GM18870 (cell line): ENCODE results near the gene KIAA1671.
A peak's percentile ranks its signal among the peaks of the same experiment; 100 is the strongest.

Experiments
- ATAC-seq: cut with Tn5 transposase; IDR thresholded peaks from one replicate; pipeline ENCODE4 v1.9.1; 2021; ENCODE audit warnings: moderate library complexity; ENCODE audit not compliant: unreplicated experiment

Gene KIAA1671

DNA sequence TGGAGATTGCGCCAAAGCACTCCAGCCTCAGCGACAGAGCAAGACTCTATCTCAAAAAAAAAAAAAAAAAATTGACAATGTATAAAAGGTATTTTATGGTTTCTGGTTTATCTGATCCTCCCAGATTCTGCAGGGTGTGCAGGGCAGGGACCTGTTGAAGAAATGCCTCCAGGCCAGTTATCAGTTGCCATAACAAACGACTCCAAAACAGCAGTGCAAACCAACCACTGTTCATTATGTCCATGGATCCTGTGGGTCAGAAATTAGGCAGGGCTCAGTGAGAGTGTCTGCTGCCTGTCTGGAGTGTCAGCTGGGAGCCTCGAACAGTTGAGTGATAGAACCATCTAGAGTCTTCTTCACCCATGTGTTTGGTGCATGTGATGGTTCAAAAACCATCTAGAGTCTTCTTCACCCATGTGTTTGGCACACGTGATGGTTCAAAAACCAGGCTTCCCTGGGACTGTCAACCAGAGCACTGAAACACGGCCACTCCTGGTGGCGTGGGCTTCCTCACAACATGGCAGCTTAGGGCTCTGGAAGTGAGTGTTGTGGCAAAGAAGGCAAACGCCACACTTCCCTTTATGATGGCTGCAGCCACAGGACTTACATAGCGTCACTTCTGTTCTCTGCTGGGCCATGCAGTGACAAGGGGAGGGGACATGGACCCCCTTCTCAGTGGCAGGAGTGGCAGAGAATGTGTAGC lies 132.0 kb downstream of the KIAA1671 start:
- no peak for ATAC-seq

DNA sequence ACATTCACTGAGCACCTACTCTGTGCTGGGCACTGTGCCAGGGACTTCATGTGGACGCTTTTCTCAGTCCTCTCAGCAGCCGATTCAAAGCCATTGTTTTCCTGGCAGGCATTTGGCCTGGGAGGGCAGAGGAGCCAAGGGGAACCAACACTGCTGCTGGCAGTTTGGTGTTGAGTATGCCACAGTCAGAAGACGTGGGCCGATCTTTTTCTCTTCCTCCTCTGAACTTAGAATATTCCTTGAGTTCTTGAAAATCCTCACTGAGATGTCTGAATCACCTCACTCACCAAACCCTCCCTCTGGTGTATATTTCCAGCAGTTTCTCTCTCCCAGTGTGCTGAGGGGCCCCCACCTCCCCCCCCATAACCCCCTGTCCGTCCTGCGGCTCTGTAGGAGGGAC lies 132.6 kb downstream of the KIAA1671 start:
- ATAC-seq, result no peak

DNA sequence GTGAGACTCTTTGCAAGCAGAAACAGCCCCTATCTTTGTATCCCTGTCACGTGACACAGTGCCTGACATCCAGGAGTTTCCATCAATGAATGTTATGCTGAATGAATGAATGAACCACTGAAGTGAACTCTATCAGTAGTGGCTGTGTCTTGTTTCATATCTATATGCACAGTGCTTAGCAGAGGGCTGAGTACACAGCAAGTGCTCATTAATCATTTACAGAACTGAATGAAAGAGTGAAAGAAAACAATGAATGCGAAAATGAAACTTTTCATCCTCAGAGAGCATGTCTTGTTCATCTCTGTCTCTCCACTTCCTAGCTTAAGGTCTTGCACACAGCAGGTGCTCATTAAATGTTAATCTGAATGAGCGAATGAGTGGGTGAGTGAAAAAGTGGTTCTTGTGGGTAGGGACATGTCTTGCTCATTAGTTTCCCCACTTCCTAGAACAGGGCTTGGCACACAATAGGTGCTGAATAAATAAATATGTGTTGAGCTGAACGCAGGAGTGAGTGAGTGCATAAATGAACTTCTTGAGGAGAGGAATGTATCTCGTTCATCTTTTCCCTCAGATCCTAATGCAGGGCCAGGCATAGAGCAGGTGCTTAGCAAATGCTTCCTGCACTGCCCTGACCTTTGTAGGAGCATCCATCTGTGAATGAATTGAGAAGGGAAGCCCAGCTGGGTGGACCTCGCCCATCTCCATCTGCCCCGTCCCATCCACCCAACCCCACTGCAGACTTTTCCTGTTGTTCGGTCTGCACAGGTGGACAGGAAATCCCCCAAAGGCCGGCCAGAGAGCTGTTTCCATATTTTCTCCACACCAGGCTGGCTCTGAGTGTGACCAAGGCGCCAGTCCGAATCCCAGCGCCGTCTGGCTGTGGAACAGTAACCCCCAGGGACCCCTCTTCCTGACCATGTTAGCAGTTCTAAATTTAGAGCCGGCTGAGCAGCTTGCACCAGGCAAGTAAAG lies 133.7 kb downstream of the KIAA1671 start:
- peak; percentile 90 for ATAC-seq

DNA sequence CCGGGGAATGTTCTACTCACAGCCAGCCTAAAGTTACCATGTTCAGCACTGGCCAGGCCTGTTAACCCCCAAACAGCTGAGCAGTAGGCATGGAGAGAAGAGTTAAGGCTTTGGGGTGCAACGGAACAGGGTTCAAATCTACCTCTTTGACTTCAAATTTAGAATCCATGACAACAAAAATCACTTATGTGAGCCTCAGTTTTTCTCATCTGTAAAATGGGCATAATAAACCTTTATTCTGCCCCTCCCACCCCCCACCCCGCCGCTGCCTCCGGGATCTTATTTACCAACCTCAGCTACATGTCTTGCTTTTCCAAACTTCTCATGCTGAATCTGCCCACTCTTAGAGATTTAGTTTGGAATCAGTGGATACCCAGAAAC lies 134.4 kb downstream of the KIAA1671 start:
- ATAC-seq, result no peak

DNA sequence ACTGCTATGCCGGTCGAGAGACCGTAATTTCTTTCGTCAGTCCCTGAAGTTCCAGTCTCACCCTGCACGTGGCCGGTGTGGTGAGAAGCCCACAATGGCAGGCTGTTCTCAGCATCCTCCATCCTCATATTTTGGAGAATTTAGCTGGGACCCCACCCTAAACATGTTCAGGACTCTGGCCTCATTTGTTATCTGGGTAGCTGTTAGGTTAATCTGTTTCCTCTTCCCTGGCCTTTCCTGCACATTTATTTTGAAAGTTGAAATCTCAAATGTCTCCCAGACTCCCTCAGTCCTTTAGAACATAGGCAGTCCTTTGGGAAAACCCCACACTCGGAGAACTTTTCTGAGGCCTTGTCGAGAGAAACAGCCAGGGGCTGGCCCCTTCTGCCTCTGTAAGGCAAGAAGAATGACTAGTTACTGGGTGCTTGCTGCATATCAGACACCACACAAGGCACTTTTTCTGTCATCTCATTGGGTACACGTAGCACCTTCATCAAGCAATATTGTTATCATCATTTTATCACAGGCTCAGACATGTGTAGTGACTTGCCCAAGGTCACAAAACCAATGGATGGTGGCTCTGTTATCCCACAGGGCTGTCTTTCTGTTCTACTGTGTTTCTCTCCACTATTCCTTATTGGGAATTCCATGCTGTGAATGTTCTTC lies 137.8 kb downstream of the KIAA1671 start:
- ATAC-seq, result no peak

DNA sequence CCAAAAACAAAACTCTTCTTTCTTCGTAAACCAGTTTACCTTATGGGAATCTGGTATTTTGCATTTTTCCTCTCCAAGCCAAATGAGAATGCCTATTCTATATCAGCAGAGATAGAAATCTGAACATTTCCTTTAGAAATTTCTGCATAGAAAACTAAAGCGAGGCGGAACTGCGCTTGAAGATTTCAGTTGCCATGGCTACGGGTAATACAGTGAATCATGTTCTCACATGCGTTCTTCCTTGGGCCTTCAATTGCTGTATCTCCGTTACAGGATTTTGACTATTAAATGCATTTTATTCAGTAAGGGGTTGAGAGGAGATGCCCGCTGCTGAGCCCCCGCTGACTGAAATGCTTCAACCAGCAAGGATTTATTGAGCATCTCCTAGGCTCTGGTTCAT lies 138.9 kb downstream of the KIAA1671 start:
- ATAC-seq, result no peak

DNA sequence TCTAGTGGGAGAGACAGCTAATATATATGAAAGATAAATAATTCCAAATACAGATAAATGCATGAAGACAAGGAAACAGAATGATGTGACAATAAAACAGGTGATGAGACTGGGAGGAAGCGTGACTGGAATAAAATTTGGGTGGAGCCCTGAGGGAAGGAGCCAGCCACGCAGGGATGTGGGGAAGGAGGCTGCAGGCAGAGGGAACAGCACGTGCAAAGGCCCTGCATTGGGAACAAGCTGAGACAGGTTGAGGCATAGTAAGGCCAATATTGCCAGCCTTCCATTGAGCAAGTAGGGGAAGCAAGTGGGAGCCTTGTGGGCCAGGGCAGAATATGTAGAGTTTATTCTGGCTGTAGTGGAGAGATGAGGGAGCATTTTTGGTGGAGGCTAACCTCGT lies 139.6 kb downstream of the KIAA1671 start:
- ATAC-seq, result no peak

DNA sequence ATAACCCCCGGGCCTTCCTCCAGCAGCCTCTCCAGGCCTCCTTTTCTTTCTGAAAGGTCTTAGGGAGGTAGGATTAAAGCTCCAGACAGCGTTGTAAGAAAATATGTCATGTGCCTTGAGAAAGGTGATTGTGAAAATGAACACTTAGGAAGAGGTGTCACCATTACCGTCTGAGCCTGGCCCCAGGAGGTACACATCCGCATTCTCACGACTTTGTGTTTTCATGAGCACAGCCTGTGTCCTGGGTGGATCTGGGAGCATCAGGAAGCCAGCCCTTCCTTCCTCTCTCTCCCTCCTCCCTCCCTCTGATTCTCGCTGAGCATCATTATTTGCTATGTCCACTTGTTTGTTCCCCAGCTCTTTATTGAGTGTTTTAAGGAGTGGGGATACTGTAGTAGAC lies 142.1 kb downstream of the KIAA1671 start:
- no peak for ATAC-seq

DNA sequence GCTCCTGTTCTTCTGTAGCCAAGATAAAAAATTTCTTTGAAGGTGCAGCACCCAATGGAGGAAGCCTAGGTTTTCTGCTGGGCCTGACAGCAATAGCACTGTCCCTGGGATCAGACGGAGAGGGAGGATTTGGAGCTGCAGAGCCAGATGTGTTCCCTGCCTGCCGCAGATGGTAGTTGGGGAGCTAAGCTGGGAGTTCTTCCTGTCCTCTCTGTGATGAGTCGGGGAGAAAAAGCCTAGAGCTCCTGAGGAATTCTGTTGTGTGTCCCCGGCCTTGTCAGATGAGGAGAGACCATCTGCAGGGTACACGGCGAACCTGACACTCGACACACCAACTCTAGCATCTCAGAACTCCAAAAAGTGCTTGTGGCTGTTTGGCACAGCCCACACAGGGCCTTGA lies 143.4 kb downstream of the KIAA1671 start:
- ATAC-seq, result no peak

DNA sequence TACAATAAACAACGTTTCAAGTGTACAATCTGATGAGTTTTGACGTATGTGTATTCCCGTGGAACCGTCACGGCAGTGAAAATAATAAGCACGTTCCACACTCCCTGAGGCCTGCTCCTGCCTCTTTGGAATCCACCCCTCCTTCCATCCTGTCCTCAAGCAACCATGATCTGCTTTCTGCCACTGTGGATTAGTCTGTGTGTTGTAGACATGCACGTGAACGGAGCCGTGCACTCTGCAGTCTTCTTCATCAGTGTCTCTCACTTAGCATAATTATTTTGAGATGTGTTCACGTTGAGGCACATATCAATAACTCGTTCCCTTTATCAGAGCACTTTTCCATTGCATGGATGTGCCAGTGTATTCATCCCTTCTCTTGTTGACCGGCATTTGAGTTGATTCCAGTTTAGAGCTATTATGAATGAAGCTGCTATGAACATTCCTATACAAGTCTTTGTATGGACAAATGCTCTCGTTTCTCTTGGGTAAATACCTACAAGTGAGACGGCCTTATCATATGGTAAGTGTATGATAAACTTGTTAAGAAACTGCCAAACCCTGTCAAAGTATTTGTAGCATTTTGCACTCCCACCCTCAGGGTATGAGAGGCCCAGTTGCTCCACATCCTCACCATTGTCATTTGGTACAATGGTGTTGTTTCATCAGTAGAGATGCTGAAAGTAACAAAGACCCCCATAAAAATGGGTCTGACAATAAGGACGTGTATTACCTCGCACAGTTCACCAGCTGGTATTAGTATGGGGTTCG lies 144.3 kb downstream of the KIAA1671 start:
- ATAC-seq, result no peak

DNA sequence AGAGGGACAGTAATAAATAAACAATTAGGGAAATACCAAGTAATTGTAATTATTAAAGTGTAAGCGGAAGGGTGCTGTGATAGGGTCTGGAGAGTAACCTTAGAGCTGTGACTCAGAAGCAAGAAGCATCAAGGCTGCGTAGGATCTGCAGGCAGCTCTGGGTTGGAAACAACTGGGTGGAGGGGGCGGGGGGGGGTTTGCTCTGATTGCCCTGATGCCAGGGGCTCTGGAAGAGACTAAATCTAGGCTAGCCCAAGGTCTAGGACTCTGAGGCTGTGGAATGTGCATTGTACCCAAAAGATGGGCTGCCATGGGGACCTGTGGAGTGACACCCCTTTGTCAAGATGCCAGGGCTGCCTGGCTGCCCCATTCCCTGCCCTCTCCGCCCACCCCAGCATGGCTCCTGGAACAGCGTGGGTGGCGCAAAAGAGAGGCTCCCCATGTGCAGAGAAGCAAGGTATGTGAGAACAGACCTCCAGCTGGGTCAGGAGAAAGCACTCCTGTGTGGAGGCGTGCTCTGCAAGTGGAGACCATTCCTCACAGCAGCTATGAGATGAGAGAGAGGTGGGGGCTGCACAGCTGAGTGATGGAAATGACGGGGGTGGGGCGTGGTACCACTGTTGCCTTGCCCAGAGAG lies 146.0 kb downstream of the KIAA1671 start:
- no peak for ATAC-seq

DNA sequence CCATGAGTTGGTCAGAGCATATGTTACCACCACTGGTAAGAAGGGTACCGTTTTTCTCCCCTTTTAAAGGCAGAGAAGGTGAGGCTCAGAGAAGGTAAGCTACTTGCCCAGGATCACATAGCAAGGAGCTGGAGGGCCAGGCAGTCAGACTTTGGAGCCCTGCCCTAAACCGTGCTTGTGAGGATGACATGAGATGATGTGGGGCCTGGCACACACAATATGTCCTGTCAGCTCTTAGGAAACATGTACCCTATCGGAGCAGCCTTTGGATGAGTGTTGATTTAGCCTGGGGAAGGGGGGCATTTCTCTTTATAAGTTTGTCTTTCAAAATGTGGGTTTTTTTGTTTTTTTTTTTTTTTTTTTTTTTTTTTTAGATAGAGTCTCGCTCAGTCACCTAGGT lies 146.7 kb downstream of the KIAA1671 start:
- no peak for ATAC-seq

DNA sequence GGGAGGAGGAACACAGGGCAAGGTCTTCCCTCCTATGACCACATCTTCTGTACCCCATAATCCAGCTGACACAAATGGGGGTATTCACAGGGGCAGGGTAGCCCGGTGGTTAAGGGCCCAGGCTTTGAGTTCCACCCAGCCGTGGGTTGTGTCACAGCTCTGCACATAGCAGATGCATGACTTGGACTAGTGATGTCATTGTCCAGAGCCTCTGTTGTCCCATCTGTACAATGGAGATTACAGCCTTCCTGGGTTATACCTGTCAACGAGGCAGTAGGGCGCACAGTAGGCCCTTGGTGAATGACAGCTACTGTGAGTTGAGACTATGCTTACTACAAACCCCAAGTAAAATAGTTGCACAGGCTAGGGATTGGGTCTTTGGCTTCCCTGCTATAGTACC lies 147.9 kb downstream of the KIAA1671 start:
- ATAC-seq, result no peak

DNA sequence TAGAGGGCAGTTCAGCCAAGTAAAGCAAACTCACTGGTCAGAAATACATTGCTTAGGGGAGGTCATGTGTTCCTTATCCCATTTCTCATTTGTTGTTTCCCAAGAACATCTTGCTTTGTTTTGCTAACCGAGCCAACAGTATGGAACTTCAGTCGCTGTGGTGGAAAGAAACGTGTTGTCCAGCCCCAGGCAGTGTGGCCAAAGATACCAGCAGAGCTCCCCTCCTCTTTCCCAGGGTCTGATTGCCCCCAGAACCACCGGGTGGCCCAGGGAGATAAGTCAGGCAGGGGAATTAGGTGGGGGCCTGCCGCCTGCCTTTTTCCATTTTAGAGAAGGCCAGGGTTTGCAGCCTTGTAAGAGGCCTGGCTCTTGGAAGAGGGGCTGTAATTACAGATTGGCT lies 148.4 kb downstream of the KIAA1671 start:
- no peak for ATAC-seq

DNA sequence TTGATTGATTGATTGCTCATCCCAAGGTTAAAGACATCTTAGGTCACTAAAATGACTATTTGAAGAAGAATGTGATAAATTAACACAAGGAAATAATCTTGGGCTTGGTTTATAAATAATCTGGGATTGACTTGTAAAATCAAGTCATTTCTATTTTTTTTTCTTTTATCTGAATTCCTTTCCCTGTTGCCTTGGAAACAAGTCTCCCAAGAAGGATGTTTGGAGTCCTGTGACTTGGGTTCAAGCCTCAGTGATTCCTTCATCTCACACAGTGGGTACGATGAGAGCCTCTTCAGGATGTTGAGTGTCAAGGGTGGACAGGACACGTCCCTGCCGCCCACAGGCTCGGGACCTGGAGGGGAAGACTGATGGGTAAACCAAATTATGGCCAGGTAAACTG lies 149.0 kb downstream of the KIAA1671 start:
- ATAC-seq, result no peak

DNA sequence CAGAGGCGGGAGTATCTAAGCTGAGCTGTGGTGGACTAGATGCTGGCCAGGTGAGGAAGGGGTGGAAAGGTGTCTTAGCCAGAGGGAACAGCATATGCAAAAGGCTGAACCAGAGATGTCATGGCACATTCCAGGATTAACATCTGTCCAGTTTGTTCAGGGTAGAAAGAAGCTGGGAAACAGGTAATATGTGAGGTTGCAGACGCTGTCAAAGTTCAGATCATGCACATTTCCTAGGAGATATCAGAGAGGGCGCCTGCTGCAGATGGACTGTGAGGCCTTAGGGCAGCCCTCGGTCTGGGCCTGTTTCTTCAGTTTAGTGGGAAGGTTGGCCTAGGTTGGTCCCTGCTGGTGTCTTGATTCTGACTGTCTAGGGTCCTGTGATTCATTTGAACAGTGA lies 149.5 kb downstream of the KIAA1671 start:
- ATAC-seq, result no peak

DNA sequence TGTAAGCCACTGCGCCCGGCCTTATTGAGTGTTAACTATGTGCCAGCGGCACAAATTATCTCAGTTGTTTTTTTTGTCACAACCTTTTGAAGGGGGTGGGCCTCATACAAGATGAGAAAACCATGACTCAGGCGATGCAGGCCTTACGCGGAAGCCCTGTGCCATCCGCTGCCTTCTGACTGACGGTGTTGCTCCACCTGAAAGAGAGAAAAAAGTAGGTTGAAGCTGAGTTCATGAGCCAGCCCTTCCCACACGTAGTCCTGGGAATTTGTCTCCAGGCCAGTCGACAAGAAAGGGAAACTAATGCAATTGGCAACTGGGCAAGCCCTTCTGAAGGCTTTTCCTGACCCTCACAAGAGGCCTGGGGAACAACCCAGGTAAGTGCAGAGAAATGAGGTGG lies 150.2 kb downstream of the KIAA1671 start:
- ATAC-seq, result no peak

DNA sequence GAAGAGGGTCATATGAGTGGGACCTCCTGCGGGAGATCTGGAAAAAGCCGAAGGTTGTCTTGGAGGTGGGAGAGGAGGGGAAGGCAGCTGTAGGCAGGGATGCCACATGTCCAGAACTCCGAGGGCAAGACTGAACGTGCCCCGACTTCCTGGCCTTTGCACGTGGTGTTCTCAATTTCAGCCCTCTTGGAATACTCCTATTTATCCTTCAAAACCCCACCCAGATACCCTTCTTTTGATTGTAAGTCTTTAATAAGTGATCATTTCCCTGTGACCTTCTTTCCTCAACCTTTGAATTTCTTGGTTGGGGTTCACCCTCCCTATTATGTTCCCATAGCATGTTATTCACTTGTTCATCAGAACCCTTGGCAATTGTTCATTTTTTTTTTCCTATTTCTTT lies 151.9 kb downstream of the KIAA1671 start:
- ATAC-seq, result no peak

DNA sequence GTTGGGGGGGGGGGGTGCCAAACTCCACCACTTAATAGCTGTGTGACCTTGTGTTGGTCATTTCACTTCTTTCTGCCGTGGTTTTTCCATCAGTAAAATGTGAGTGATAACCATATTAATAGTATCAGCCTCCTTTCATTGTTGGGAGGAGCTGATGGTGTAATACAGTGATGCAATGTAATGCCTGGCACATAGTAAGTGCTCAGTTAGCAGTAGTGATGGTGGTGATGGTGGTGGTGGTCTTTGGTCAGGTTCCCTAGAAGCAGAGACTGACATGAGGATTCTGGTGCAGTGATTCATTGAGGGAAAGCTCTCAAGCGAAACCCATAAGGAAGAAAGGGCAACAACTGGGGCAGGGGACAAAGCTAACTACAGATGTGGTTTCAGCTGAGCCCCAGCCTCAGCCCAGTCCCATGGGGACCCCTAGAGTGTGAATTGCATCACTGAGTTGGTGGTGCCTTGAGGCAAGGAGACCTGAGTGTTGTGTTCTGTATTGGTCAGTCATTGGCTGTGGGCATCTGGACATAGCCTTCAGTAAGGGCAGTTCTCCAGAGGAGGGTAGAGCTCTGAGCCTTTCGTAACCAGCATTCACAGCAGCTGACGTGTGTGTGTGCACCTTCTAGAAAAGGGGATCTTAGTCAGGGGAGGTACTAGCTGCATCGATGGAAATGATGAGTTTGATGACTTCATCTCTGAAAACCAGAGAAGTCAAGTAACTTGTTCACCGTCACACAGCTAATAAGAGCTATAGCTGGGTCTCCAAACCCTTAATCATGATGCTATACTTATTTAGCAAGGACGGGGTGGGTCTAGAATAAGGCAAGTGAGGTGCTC lies 153.5 kb downstream of the KIAA1671 start:
- no peak for ATAC-seq
